Endothelial cell of umbilical vein (primary cell): ENCODE results near the gene IGSF1.

ENCODE experiments used
- CTCF ChIP-seq, 2 donors: IDR thresholded peaks; 1 replicate in 1 of 2; 2 replicates in 1 of 2; pipeline ENCODE4 v1.5.1; 2011; ENCODE audit warnings: low read length in 2 of 2, mild to moderate bottlenecking in 2 of 2, moderate library complexity in 2 of 2, control low read depth in 1 of 2, inconsistent platforms in 1 of 2, low read depth in 1 of 2; ENCODE audit not compliant: insufficient read depth in 1 of 2; ENCODE audit errors: extremely low read depth in 1 of 2
- GATA2 ChIP-seq: IDR thresholded peaks from 2 replicates; pipeline ENCODE4 v1.7.0; 2011; ENCODE audit warnings: low read depth, mild to moderate bottlenecking, moderate library complexity, mixed read lengths, low read length; ENCODE audit not compliant: insufficient read length, insufficient read depth

- TF ChIP-seq GATA2, result no peak
- no peak for TF ChIP-seq CTCF (IDR thresholded peaks at IDR 0.05; ENCODE audit: extremely low read depth in 1 of 2, insufficient read depth in 1 of 2, low read depth in 1 of 2, low read length in 2 of 2)
Measured at GRCh38 chrX:131298846-131299245, 9.7 kb upstream of the IGSF1 start.
